Measurements from ENCODE around the gene PID1. TPM values are rescaled to one million over a fixed set of nuclear protein-coding genes. Genes with fewer than 3 reads are reported as not detected.

Gene PID1
- total RNA-seq, 1 donor from 2014 or later: 5.3 TPM

DNA sequence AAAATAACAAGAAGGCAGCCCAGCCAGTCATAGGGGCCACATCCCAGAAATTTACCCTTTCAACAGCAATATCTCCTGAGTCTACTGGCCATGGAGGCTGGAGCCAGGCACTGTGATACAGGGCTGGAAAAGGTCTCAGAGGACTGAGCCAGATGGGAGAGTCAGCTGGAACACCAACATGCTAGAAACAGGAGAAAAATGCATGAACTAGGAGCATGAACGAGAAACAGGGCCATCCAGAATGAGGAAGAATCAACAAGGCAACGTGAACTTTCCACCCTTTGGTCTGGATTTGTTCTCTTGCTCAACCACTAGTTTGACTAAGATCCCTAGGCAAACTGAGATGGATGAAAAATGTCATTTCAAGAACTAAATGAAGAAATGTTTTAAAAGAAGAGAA, 13.1 kb downstream of the PID1 start:
- DNase-seq: no peak
- Mint-ChIP-seq H3K27me3 (ENCODE audit: unreplicated experiment) (no peaks in the 10 kb centered on the region), H3K36me3 (ENCODE audit: unreplicated experiment) (peaks cover 13% of the 10 kb centered on the region), H3K27ac (ENCODE audit: unreplicated experiment) (peak overlapping the region; percentile 63), H3K9me3 (ENCODE audit: unreplicated experiment) (no peaks in the 10 kb centered on the region), H3K4me3 (ENCODE audit: unreplicated experiment) (no peak overlapping the region), H3K4me1 (ENCODE audit: low read depth, unreplicated experiment) (peaks cover 6% of the 10 kb centered on the region)
- TF ChIP-seq, protein P1, sequence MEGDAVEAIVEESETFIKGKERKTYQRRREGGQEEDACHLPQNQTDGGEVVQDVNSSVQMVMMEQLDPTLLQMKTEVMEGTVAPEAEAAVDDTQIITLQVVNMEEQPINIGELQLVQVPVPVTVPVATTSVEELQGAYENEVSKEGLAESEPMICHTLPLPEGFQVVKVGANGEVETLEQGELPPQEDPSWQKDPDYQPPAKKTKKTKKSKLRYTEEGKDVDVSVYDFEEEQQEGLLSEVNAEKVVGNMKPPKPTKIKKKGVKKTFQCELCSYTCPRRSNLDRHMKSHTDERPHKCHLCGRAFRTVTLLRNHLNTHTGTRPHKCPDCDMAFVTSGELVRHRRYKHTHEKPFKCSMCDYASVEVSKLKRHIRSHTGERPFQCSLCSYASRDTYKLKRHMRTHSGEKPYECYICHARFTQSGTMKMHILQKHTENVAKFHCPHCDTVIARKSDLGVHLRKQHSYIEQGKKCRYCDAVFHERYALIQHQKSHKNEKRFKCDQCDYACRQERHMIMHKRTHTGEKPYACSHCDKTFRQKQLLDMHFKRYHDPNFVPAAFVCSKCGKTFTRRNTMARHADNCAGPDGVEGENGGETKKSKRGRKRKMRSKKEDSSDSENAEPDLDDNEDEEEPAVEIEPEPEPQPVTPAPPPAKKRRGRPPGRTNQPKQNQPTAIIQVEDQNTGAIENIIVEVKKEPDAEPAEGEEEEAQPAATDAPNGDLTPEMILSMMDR (IDR thresholded peaks at IDR 0.05; ENCODE audit: partially characterized antibody, unreplicated experiment): no peak

DNA sequence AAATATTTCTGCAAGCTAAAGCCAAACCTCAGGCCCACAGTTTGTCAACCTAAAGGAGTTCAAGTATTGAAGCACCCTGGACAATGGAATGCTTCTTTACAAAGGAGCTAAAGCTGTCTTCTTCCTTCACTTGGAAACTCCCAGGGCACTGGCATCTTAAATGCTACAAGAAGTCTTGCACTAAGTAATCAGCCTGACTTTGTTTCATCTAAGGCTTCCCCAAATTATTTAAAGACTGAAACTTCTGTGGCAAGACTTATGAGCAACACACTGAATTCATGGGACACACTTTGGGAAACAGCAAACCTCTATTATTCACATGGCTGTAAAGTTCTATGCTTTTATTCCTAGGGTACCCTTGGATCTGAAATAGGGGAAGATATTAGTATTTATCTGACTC, 14.7 kb downstream of the PID1 start:
- no peak for DNase-seq
- no peak overlapping the region for H3K4me3 Mint-ChIP-seq (ENCODE audit: unreplicated experiment)
- no peaks in the 10 kb centered on the region for H3K27me3 Mint-ChIP-seq (ENCODE audit: unreplicated experiment)
- TF ChIP-seq, protein P1 (IDR thresholded peaks at IDR 0.05; ENCODE audit: partially characterized antibody, unreplicated experiment): no peak
- no peaks in the 10 kb centered on the region for H3K9me3 Mint-ChIP-seq (ENCODE audit: unreplicated experiment)
- H3K27ac Mint-ChIP-seq (ENCODE audit: unreplicated experiment): no peak overlapping the region
- peaks cover 9% of the 10 kb centered on the region for H3K36me3 Mint-ChIP-seq (ENCODE audit: unreplicated experiment)
- H3K4me1 Mint-ChIP-seq (ENCODE audit: low read depth, unreplicated experiment): peaks cover 6% of the 10 kb centered on the region

DNA sequence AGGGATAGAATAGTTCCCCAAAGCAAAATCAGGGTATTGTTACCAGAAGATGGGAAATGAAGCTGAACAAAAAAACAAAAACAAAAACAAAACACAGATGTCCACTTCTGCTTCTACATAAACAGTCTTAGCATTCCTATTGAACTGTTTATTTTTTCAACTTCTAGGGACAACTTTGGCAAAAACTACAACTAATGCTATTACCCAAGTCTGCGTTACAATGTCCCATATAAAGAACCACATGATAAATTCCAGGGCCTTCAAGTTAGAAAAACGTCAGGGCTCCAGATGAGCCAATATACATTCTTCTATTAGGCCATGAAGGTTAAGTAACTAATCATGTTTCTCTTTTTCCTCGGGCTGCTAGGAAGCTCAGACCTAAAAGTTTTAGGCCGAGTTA, 16.9 kb downstream of the PID1 start:
- Mint-ChIP-seq H3K4me3 (ENCODE audit: unreplicated experiment) (no peak overlapping the region), H3K36me3 (ENCODE audit: unreplicated experiment) (no peaks in the 10 kb centered on the region), H3K27ac (ENCODE audit: unreplicated experiment) (no peak overlapping the region), H3K4me1 (ENCODE audit: low read depth, unreplicated experiment) (peaks cover 10% of the 10 kb centered on the region), H3K9me3 (ENCODE audit: unreplicated experiment) (no peaks in the 10 kb centered on the region), H3K27me3 (ENCODE audit: unreplicated experiment) (no peaks in the 10 kb centered on the region)
- TF ChIP-seq, protein P1 (IDR thresholded peaks at IDR 0.05; ENCODE audit: partially characterized antibody, unreplicated experiment): no peak
- DNase-seq: no peak

DNA sequence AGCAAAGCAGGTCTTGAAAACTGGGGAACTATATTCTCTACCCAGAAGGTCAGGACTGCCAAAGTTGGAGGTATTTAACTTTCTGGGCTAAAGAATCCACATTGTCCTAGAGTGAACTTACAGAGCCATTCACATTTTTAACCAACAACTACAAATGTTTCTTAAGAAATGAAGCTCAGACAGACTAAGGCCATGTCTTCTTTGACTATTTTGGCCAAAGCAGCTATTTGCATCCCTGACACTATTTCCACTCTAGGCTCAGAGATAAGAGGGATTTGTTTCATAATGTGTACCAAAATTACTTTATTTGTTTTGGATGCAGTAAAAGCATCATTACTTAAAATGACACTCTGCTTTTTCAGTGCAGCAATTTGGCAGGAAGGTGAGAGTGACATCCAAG, 18.1 kb downstream of the PID1 start:
- H3K4me1 Mint-ChIP-seq (ENCODE audit: low read depth, unreplicated experiment): peaks cover 8% of the 10 kb centered on the region
- H3K27ac Mint-ChIP-seq (ENCODE audit: unreplicated experiment): no peak overlapping the region
- H3K36me3 Mint-ChIP-seq (ENCODE audit: unreplicated experiment): no peaks in the 10 kb centered on the region
- H3K4me3 Mint-ChIP-seq (ENCODE audit: unreplicated experiment): no peak overlapping the region
- no peaks in the 10 kb centered on the region for H3K27me3 Mint-ChIP-seq (ENCODE audit: unreplicated experiment)
- DNase-seq: no peak
- TF ChIP-seq, protein P1 (IDR thresholded peaks at IDR 0.05; ENCODE audit: partially characterized antibody, unreplicated experiment): no peak
- H3K9me3 Mint-ChIP-seq (ENCODE audit: unreplicated experiment): no peaks in the 10 kb centered on the region

DNA sequence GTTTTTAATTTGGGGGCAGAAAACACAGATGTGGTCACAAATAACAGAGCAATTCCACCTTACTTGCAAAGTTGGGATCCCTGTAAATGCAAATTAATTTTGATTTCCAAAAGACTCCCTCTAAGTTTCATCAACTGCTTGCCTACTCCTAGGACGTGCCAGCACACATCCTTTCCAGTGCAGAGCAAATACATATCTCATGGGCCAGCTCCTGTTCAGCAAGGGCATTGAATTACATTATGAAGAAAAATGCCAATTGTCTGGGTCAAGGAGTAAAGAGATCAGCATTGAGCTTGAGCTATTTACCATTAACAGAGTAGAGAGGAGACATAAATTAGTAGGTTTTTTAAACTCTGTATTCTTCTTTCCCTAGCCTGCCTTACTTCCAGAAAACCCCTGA, 18.8 kb downstream of the PID1 start:
- H3K4me1 Mint-ChIP-seq (ENCODE audit: low read depth, unreplicated experiment): peaks cover 4% of the 10 kb centered on the region
- no peak overlapping the region for H3K4me3 Mint-ChIP-seq (ENCODE audit: unreplicated experiment)
- TF ChIP-seq, protein P1 (IDR thresholded peaks at IDR 0.05; ENCODE audit: partially characterized antibody, unreplicated experiment): no peak
- no peak for DNase-seq
- H3K27ac Mint-ChIP-seq (ENCODE audit: unreplicated experiment): no peak overlapping the region
- no peaks in the 10 kb centered on the region for H3K9me3 Mint-ChIP-seq (ENCODE audit: unreplicated experiment)
- H3K36me3 Mint-ChIP-seq (ENCODE audit: unreplicated experiment): no peaks in the 10 kb centered on the region
- no peaks in the 10 kb centered on the region for H3K27me3 Mint-ChIP-seq (ENCODE audit: unreplicated experiment)
